DMS153 treated with DMSO at 0.1 percent for 48 hours (cell line): Measurements from ENCODE around the gene KRT32.
"Not testable (repeated sequence)": the region's sequence is repeated elsewhere in the genome, so short reads cannot be mapped to it uniquely, and the experiment has no call there.

ENCODE experiments used
- DNase-seq: peaks from one replicate; lab custom pipeline; 2025; ENCODE audit not compliant: unreplicated experiment; lab: John Stamatoyannopoulos, UW

KRT32 gene

DNA sequence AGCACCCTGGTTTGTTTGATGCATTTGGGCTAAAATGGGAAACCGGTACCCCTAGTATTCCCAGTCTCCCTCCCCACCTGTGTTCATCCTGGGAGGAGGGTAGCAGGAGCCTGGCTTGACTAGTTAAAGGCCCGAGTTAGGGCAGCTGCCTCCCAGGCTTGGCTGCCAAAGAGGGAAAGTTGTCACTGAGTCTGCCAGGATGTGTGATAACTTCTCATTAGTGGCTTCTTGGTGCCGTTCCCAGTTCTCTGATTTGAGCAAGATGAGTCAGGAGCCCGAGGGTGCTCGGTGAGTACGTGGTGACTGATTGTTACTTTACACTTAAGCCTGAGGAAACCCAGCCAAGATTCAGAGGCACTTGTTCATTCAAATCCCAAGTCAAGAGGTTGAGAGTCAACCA, 2.5 kb downstream of the KRT32 start:
- no peak for DNase-seq

DNA sequence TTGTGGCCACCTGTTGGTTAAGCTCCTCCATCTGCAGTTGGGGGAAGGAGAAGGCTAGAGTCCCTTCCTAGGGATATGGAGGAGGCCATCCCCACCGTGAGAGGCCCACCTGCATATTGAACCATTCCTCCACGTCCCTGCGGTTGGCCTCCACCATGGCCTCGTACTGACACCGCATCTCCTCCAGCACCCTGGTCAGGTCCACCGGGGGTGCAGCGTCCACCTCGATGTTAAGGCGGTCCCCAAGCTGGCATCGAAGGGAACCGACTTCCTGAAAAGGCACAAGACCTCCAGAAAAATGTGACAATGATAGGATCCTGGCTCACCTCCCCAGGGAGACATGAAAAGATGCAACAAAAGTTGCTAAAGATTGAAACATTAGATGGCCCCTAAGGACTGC, 3.0 kb downstream of the KRT32 start:
- no peak for DNase-seq

DNA sequence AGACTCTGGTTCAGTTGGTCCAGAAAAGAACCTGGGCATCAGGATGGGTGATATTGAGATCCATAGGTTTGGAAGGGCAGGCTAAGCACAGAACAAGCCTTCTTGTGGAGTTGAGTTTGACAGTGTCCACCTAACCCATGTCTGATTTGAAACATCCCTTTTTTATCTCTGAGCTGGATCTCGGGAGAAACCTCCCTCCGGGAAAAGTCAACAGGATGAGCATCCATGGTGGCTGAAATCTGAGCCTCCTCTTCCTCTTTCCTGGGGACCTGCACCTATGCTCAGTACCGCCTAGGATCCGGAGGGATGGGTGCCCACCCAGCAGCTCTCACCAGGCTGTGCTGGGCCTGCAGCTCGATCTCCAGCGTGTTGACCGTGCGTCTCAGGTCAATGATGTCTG, 3.4 kb downstream of the KRT32 start:
- no peak for DNase-seq

DNA sequence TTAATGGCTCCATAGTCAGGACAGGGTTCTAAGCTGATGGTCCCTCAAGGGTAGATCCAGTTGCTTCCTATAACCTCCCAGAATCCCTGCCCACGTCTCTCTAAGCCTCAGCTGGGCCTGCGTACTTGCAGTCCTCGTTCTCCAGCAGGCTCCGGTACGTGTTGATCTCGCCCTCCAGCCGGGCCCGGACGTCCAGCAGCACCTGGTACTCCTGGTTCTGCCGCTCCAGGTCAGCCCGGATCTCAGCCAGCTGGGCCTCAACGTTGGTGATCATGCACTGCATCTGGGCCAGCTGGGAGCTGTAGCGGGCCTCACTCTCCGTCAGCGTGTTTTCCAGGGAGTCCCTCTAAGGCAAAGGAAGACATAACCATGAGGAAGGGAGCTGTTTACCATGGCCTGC, 4.5 kb downstream of the KRT32 start:
- DNase-seq = no peak

DNA sequence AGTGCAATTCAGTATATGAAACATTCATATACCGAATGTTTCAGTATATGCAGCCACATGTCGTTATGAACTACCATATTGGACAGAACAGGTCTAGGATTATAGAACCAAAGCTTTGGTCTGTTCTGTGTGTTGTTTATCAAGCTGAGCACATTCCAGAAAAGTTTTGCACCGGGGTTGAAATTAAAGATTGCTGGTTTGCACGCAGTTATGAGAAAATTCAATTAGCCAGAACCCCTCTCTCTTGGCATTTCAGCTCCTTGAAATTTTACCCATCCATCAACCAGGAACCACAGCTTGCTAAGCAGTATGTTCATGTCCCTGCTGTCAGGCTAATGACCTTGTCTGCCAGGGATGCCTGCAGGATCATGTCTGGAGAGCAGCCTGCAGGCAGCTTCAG, 9.5 kb downstream of the KRT32 start:
- no peak for DNase-seq

DNA sequence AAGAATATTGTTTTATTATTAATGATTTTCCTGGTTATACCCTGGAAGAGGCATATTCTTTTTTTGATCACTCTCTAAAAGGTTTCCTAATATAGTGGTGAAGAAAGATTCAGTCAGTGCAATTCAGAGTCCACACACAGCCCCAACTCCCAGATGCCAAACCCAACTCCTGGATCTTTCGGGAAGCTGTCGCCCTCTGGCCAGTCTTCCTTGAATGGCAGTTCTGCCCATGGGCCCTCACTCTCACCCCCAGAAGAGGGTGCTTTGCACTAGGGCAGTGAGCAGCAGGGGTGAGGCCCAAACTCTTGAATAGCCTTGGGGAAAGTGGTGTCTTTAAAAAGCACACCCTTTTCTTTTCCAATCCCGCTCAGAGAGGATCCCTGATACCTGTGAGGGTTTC, 11.0 kb downstream of the KRT32 start:
- no peak for DNase-seq

DNA sequence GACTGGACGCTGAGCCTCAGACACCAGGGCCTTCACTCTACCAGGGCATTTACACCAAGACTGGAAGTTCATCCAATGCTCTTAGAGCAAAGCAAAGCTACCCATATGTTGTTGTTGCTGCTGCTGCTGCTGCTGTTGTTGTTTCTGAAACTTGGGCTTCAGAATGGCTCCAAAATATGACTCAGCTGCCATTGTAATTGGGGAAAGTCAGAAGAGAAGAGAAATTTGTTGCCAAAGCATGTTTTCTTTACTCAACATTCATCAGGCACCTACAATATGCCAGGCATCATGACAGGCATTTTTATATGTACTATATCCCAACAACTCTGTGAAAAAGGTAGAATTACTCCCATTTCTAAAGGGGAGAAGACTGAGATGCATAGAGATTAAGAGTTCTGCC, 11.9 kb downstream of the KRT32 start:
- no peak for DNase-seq

DNA sequence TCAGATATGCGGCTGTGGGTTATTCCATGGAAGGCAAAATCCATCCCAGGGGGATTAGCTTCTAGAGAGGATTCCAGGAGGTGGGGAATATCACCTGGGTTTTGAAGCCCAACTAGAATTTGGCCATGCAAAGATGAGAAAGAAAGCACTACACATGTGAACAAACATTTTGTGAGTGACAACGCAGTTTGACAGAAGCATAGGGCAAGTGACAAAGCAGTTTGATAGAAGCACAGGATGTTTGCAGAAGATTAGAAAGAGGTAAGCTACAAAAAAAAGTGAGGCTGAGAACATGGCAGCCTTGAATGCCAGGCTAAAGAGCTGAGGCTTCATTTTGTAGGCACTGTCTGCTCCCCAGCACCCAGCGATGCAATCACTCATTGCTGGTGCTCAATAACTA, 14.1 kb downstream of the KRT32 start:
- DNase-seq = no peak

DNA sequence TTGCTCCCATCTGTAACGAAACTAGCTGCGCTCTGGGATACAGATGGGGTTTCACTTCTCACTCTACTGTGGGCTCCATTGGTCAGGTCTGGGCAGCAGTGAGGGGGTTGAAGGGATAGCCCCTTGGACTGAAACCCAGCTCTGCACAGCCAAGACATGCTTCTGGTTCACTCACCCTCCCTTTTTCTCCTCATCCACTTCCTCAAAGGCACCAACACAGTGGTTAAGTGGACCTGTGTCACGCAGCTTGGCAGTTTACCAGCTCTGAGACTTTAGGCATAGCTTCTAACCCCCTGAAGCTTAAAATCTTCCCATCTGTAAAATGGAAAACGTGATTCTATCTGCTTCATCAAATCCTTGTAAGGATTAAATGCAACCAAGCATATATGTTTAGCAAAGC, 14.9 kb downstream of the KRT32 start:
- no peak for DNase-seq

DNA sequence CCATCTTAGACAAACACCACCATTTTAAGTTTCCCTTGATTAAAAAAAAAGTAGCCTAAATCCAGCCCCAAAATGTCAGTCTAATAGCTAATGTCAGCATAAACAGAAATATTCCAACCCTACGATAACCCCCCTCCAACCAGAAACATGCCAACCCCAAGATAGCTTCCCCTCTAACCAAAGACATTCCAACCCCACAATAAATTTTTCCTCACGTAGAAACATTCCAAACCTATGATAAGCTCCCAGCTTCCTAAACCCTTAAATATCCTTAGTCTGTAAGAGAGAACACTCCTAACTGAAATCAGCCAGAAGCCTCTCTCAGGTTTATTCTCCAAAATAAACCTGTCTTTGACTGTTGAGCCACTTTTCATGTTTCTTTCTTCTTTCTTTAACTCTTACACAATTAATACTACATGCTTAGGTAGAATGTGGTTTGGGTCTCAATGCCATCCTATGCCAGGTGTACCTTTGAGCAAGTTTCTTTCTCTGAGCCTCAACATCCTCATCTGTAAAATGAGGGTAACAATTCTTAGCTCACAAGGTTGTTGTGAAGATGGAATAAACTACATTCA, 15.9 kb downstream of the KRT32 start:
- DNase-seq = no peak

DNA sequence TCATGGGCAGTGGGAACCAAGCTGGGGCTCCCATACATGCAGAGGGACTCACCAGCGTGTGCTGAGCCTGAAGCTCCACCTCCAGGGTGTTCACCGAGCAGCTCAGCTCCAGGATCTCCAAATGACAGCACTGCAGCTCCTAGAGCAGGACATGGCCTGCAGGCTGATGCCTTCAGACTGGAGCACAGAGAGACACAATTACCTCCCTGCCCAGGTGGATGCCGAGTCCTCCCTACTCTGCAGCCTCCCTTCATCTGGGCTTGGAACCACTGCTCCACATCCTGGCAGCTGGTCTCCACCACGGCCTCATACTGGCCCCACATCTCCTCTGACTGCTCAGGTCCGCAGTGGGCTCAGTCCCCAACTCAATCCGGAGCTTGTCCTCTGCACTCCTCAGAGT, 18.2 kb downstream of the KRT32 start:
- DNase-seq = no peak

DNA sequence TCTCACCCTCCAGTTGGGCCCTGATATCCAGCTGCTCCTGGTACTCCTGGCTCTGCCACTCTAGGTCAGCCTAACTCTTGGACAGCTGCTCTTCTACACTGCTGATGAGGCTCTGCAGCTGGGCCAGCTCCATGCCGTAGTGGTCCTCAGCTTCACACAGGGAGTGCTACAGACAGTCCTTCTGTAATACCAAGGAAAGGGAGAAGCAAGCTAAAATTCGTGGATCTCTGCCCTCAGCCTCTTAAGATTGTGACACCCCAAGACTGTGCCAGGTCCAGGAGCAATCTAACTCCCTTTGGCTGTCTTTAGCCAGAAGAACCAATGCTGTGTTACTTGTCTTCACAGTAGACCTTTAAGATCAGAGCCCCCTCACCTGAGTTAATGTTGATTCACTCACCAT, 18.7 kb downstream of the KRT32 start:
- DNase-seq = no peak

DNA sequence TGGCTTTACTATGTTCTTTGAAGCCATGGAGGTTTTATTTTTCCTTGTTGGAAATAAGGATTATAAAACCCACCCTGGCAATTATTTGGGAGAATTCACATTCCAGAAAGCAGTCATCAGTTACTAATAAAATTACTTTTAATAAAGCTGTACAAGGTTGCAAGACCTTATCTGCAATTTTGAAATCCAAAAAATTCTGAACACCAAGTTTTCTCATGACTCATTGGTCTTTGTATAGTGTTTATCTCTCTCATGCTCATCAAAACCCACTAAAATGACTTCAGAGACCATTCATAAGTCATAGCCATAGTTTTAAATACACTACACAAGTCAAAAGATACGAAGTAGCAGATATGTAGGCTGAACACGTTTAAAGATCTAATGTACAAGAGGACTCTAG, 20.4 kb downstream of the KRT32 start:
- no peak for DNase-seq

DNA sequence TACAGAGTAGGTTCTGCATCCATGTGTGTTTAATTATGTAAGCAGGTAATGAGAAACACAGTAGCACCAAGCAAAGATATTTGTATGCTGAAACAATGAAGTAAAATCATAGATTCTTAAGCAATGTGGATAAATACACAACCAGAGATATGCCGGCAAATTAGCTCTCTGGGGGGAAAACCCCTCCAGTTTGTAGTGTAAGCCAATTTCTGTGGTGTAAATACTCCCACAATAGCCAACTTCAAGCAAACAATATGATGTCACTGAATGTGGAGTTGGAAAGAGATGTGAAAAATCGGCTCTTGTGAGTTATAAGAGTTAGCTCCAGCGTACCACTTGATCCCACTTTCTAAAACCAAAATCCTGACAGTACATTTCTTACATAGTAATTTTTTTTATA, 22.5 kb downstream of the KRT32 start:
- DNase-seq = no peak

DNA sequence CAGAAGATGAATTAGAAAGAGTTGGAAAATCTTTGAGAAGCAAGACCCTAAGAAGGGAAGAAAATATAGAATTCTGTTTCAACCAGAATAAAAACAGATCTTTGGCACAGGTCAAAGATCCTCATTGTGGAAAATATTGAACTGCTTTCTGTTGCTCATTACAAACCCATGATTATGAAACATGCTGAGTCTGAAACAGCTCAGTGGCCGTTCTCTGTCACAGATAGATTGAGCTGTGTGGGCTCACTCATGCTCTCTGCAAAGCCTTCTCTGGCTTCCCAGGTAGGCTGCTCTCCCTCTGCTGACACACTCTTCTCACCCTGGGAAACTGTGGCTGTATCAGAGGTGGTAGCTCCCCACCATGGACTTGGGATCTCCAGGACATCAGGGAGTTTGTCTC, 23.0 kb downstream of the KRT32 start:
- DNase-seq = no peak

DNA sequence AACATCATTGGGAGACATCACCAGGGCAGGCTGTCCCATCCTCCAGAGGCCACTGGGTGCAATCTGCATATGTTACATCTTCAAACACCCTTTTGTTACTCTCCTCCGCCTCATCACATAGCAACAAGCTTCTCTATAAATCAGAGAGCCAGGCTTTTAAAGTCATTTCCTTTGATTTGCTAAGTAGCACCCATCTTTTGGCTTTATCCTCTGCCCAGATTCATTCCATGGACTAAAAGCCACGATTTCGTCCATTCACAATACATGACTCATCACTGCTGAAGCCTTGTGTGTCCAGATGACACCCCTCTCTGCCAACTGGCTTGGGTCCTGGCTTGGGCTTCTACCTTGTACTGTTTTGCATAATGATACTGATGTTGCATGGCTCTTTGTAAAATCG, 24.4 kb downstream of the KRT32 start:
- no peak for DNase-seq

DNA sequence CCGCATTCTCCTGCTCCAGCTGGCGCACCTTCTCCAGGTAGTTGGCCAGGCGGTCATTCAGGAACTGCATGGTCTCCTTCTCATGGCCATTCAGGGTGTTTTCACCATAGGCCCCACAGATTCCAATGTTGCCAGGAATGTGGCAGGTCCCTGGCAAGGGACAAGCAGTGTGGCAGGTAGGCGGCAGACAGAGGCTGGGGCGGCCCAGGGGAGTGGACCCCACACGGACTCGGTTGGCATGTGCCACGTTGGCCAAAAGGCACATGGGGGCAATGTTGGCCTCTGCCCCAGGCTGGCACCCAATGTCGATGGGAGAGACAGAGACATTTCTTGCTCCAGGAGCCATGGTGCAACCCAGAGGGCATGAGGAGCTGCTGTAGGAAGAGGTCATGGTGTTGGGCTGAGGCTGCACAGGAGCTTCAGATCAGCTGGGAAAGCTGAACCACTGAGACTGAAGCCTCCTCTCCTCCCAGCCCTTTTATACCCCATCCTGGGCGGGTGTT, 26.6 kb downstream of the KRT32 start, which contains the start of gene KRT38:
TSS of gene KRT38 (minus strand) at position 453 of the 503 bp plus-strand sequence. CDS start at position 391, 62 bp downstream.
- DNase-seq = no peak

DNA sequence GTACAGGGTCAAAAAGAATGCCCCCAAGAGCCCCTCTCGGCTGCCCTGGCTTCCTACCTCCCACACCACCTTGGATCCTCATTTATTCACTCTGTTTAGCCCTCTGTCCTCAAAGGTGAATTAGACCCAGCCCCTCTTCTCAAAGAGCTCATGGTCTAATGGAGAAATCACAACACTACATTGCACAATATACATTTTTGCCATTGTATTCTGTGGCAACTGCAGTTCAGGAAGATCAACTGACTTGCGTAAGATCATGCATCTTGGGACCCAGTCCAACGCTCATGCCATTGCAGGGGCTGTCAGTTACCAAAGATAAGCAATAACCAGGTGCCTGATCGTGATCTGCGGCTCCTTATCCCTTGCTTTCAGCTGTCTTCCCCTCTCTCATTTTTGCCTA, 27.8 kb downstream of the KRT32 start:
- no peak for DNase-seq

DNA sequence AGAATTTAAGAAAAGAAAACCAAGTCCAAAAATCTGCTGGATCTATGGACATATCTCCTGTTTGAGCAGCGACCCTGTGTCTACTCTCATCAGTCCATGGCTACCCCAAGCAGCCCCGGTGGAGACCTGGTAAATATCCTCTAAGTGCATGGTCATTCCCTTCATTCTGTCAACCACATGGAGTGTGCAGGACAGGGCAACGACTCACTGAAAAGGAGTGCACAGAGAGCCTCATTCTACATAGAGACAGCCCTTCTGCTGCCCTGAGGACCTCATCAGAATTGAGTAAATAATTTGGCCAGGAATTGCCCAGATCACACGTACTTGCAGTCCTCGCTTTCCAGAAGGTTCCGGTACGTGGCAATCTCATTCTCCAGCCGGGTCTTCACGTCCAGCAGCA, 29.4 kb downstream of the KRT32 start:
- no peak for DNase-seq

DNA sequence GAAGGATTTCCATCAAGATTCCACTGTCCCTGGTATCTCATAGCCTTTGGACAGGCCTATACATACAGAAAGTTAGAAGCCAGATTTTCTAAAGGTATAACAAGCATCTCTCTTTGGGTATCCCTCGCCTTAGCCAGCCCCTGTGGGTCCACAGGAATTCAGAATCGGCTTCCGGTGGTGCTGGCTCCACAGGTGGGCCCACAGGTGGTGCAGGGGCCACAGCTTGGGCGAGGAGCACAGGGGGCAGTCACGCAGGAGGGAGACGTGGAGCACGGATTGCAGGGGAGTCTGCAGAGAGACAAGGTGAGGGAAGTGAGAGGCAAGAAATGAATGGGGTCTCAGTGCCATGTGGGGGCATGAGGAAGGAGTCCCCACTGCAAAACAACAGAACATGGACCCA, 29.9 kb downstream of the KRT32 start:
- DNase-seq = no peak

DNA sequence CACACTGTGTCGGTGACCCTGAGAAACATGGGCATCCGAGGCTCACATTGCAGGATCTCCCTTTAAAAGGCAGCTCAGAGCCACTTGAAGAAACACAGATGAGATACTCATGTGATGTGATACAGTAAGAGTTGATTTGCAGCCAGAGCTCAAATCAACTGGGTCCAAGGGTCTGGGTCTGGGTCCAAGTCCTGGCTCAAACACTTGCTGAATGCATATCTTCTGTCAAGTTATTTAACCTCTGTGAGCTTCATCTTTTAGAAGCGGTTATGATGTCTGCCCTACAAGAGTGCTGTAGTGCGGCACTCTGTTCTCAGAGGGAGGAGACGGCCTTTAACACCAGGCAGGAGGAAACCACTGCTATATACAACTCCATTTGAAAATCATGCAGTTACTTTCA, 32.8 kb downstream of the KRT32 start:
- no peak for DNase-seq

DNA sequence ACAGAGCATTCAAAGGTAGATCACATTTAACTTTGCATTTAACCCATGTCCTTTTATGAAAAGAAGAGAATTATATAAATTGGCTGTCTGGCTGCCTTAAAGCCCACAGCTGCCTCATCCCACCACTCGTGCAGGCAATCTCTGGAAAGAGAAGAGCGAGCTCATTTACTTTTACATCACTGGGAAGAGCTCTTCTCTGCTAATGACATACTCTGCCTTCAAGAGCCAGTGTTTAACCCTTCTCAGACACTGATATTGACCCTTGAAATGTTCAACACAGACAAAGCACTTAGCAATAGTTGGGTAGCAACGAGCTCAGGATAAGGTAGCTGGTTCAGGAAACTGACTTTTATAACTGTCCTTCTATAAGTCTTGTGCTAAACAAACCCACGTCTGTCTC, 33.2 kb downstream of the KRT32 start:
- DNase-seq = no peak

DNA sequence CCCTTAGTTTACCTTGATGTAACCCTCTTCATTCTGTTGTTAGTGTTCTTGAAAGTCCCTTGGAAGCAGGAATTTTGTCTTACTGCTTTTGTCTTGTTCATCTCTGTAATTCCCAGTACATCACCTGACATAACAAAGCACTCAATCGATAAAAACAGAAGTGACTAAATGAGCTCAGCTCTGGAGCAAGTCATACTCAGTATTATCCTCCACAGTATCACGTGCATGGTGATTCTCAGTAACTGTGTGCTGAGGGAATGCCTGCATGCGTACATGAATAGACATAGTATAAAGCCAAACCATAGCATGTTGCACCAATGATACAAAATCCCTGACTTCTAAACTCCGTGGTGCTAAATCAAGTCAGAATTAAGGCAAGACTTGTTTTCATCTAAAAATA, 33.6 kb downstream of the KRT32 start:
- no peak for DNase-seq

DNA sequence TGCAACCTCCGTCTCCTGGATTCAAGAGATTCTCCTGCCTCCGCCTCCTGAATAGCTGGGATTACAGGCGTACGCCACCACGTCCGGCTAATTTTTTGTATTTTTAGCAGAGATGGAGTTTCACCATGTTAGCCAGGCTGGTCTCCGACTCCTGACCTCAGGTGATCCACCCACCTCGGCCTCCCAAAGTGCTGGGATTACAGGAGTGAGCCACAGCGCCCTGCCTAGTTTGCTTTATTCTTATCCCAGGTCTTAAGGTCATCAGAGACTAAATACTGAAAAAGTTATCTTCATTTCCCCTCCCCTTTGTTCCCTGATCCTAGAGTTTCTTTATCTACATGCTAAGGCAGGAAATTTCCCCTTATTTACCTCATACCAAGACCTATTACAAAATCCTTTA, 36.8 kb downstream of the KRT32 start:
- not testable (repeated sequence) for DNase-seq
